Raji (cell line): Measurements from ENCODE around the gene NSMF.

Experiments used
- POLR2A ChIP-seq: IDR thresholded peaks from 2 replicates; pipeline ENCODE4 v1.6.1; 2011; ENCODE audit warnings: low read depth, low read length, control low read depth; ENCODE audit not compliant: insufficient read depth

The NSMF gene

DNA sequence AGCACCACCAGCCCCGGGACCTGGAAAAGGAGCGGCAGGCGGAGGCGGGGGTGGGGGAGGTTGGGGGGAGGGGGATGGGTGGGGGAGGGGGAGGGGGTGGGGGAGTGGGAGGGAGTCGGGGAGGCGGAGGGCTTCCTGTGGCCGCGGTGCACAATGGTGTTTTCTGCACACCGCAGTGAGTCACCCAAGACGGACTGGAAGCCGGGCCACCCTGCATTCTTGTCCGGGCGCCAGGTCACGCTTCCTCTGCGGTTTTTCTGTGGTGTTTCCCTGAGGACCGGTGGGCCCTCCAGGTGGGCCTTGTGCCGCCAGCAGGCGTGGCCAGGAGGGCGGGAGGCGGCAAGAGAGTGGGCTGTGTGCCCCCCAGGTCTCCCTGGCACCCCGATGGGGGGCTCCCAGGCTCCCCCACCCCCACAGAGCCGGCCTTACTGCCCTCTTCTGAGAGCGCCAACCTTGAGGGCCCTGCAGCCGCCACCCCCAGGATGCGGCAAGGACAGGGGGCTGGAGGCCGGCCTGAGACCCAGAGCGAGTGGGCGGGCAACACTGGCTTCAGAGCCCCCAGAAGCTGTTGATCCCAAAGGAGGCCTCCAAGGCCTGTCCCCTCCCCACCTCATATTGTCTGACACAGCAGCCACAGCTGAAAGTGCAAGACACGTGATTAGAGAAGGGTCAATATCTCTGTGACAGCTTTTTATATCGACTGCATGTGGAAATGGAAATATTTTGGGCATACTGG lies 47.3 kb downstream of the NSMF start:
- TF ChIP-seq POLR2A, result no peak

DNA sequence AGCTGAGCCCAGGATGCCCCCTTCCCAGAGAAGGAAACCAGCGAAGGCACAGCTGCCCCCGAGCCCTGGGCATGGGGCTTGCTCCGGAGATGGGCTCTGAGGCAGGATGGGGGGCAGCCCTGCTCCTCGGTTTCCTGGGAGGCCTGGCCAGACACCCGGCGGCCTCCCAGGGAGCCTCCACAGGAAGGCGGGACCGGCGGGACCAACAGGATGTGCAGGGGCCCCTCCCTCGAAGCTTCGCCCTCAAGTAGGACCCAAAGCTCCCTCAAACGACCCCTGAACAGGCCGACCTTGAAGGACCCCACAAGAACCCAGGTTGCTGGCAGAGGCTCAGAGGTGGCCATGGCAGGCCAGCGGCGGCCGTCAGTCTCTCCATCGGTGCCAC lies 47.9 kb downstream of the NSMF start:
- TF ChIP-seq POLR2A, result no peak

DNA sequence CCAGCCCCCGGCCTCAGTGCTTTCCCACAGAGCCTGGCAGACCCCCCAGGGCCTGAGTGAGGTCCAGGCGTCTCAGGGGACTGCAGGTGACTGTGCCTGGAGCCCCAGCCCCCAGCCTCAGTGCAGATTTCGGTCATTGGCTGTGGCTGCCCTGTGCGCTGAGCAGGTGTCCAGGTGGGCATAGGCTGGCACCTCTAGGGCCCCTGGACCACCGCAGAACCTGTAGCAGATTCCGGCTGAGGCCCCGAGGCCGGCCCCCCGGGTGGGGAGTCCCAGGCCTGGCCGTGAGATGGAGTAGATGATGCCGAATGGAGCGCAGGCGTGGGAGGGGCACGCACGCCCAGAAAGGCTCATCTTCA lies 48.3 kb downstream of the NSMF start:
- TF ChIP-seq POLR2A, result no peak

DNA sequence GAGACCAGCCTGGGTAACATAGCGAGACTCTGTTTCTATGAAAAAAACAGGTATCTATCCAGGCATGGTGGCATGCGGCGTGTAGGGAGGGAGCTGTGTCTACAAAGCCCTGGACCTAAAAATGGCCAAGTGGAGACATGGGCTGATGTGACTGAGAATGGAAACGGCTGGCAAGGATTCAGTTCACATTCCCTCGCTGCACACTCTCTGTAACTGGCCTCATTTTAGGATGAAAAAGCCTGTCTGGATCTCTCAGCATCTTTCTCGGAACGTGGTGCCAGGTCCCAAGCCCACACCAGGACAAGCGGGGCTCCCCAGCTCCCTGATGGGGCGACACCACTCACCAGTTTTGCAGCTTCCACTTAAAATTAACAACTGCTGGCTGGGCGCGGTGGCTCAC lies 49.6 kb downstream of the NSMF start:
- TF ChIP-seq POLR2A, result no peak

DNA sequence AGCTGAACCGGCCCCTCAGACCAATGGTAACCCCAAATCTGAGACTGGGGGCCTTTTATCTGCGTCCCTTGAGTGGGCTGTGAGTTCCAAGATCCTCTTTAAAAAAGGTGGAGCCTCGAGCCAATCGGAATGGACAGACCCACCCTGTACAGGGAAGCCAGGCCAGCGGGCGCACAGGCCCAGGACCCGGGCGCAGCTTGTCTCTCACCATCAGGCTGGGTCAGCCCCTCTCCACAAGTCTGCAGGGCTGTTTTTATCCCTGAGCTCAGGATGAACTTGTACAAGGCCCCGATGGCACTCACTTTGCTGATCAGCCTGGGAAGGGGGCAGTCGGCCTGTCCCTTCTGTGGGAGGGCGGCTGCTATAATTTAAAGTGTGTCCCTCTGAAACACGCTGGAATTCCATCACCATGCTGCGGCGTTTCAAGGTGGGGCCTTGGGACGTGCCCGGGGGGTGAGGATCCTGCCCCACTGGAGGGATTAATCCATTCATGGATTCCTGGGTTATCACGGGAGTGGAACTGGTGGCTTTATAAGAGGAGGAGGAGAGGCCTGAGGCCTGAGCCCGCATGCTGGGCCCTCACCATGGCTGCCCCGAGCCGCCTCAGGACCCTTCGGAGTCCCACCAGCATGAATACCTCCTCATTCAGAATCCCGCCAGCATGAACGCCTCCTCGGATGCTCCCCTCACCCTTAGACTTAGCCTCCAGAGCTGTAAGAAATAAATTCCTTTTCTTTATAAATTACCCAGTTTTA lies 50.3 kb downstream of the NSMF start:
- no peak for TF ChIP-seq POLR2A

DNA sequence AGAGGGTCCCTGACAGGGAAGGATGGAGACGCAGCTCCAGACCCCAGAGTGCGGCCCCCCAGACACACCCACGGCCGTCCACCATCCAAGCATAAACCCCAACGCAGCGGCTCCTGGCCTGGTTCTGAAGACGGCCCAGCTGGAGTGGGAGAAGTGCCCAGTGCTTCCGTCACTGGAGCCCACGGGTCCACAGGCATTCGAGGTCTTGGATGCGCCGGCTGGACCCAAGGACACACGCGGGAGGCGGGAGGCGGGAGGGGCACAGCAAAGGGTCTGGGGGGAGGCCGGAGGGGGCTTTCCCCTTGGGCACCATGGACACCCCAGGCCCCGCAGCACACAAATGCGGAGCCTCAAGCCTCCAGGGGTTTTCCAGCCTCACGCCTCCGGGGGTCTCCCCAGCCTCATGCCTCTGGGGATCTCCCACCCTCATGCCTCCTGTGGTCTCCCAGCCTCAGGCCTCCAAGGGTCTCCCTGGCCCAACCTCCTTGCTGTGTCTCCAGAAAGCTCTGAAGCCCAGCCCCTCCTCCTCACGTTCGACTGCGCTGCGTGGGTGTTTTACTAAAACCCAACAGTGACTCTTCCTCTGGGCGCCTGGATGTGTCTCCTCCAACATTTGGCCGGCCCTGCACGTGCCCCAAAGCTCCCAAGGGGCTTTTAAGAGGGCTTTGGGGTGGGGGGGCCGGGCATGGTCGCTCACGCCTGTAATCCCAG lies 51.4 kb downstream of the NSMF start:
- TF ChIP-seq POLR2A, result no peak

DNA sequence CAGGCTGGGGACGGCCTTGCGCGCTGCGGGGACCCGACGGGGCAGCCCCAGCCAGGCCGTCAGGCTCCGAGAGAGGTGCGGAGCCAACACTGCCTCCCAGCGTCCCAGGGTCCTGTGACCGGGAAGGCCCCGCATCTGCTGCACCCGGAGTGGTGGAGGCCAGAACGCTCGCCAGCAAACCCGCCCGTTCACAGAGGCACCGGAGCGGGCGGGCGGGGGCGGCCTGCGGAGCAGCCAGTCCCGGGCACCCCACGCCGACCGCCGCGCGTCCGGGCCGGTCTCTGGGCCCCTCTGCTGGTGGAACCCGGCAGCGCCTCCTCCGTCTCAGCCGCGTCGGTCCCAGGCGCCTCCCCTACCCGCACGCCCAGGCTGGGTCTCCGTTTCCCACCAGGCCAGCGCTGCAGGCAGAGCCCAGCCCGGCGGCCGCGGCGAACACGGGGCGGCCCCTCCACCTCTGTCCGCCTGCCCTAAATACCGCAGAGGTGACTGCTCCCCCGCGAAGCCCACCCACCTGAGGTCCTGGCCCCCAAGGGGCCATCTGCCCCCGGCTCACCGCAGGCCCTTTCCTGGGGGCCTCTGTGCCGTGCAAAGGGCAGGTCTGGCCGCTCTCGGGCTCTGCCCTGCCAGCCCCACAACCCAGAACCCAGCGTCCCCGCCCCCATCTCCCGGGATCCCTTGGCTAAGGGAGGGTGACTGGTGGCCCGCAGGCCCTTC lies 52.1 kb downstream of the NSMF start:
- no peak for TF ChIP-seq POLR2A

DNA sequence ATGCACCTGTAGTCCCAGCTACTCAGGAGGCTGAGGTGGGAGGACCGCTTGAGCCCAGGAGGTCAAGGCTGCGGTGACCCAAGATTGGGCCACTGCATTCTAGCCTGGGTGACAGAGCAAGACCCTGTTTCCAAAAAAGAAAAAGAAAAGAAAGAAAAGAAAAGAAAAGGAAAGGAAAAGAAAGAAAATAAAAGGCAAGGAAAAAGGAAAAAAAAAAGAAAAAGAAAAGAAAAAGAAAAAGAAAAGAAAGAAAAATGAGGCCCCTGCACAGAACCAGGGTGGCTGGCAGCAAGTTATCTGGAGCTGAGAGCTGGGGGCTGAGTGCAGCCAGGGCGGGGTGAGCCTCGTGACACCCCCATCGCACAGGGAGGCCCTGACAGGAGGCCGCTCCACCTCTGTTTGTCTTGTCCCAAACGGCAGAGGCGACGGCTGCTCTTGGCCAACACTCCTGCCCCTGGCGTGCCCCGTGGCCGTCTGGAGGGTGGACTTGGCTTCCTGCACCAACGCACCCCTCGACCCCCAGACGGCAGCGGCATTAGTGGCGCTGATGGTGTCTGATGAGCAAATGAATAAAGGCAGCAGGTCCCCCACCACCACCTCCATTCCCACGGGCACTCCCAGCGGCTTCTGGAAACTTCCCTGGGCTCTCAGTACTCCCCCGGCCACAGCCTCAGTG lies 52.9 kb downstream of the NSMF start:
- TF ChIP-seq POLR2A, result no peak

DNA sequence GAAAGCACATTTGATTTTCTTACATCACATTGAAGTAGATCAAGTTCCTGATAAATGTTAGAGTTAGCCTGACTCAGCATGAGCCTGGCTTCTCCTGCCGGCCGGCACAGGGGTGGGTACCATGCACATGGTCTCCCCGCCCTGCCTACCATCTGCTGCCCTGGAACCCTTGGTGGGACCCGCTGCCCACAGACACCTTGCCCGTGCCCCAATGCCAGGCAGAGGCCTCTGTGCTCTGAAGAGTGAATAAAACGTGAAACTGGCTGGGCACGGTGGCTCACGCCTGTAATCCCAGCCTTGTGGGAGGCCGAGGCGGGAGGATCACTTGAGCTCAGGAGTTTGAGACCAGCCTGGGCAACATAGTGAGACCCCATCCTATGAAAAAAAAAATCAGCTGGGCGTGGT lies 53.5 kb downstream of the NSMF start:
- TF ChIP-seq POLR2A, result no peak

DNA sequence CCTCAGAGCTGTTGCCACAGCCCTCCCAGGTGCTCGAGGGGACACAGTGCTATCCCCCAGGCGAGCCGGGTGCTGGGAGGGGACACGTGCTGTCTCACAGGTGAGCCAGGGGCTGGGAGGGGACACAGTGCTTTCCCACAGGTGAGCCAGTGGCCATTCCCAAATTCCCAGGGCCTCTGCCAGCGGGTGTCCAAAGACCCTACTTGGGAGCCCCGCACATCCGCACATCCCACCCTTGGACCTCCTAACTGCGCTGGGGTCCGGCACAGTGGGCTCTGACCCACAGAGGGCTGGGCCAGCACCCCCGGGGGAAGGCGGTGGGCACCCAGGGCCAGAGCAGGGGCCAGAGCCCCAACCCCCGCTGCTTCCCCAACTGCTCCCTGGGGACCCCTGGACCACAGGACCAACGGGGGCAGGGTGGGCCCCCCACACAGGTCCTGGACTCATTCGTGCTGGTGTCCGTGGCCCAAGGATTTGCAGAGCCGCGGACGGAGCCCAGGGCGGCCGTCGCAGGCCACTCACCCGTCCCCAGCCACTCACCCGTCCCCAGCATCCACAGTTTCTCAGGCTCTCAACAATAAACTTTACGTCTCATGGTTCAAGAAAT lies 54.1 kb downstream of the NSMF start:
- no peak for TF ChIP-seq POLR2A

DNA sequence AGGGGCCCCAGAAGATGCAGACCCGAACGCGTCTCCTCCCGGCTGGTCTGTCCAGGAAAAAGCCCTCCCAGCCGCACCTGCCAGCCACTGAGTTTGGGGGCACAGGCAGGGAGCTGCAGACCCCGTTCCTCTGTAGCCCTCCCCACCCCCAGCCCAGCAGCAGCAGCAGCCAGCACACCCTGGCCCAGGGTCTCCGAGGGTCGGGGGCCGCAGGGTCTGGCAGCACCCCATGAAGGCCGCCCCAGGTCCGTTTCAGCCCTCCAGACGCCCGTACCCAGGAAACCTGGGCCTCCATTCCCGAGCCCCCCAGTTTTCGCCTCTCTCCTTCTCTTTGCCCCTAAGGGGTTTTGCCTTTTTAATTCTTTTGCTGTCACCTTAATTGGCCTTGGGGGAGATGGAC lies 55.9 kb downstream of the NSMF start:
- TF ChIP-seq POLR2A, result no peak

DNA sequence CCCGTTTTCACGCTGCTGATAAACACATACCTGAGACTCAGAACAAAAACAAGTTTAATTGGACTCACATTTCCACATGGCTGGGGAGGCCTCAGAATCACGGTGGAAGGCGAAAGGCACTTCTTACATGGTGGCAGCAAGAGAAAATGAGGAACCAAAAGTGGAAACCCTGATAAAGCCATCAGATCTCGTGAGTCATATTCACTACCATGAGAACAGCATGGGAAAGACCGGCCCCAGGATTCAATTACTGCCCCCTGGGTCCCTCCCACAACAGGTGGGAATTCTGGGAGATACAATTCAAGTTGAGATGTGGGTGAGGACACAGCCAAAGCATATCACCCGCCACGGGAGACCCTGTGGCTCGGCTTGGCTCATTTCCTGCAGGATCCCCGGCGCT lies 56.4 kb downstream of the NSMF start:
- no peak for TF ChIP-seq POLR2A

DNA sequence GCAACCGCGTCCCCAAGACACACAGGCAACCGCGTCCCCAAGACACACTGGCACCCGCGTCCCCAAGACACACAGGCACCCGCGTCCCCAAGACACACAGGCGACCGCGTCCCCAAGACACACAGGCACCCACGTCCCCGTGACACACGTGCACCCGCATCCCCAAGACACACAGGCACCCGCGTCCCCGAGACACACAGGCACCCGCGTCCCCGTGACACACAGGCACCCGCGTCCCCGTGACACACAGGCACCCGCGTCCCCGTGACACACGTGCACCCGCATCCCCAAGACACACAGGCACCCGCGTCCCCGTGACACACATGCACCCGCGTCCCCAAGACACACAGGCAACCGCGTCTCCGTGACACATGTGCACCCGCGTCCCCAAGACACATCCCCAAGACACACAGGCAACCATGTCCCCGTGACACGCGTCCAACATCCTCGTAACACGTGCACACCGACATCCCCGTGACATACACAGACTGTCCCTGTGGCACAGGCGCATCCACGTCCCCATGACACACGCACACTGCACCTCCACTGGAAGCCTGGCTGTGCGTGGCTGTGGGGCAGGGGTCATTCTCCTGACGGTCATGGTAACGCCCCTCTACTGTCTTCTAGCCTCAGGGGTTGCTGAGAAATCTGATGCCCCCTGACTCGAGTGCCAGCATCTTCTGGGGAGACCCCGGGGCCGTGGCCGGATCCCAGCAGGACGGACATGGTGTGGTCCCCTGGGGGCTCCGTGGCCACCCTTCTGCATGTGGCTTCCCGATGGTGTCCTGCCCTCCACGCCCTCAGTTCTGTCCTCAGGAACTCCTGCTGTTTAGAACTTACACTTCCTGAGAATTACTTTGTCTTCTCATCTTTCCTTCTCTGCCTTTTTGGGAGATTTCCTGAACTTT lies 60.3 kb downstream of the NSMF start:
- no peak for TF ChIP-seq POLR2A
